HCT116 (cell line): ENCODE results near the gene ARL14. TPM values are rescaled to one million over a fixed set of nuclear protein-coding genes. Genes with fewer than 3 reads are reported as not detected.

Source experiments
- ATAC-seq: fragments of 200-7000 bp; cut with Tn5 transposase; 2 replicates; pipeline ENCODE4 v1.9.1; 2020; ENCODE audit warnings: mild to moderate bottlenecking, moderate library complexity
- BruUV-seq: library from RNA; stranded (reverse); fragments of 400-500 nt; replicated peaks from 2 replicates; lab custom pipeline; 2021; lab: Mats Ljungman, UMichigan
- CTCF ChIA-PET: fragments of 300-600 bp; sonication (Branson Sonifier 250); formaldehyde crosslinking; loops from one replicate; lab custom pipeline; 2021; ENCODE audit warnings: antibody characterized with exemption; lab: Charles Lee
- POLR2A ChIA-PET: fragments of 300-600, 350-600 bp; sonication (Branson Sonifier 250); formaldehyde crosslinking; loops from one replicate; lab custom pipeline; 2021; ENCODE audit warnings: antibody characterized with exemption; lab: Charles Lee
- RAD21 ChIA-PET, 2 experiments: fragments of 300-600 bp; sonication (Branson Sonifier 250); formaldehyde crosslinking; loops; one replicate each; lab custom pipeline; 2023; ENCODE audit warnings: low total read pairs in 2 of 2; ENCODE audit not compliant: uncharacterized antibody in 2 of 2, unreplicated experiment in 2 of 2, low non-redundant PET in 1 of 2; lab: Charles Lee
- DNase-seq: peaks from one replicate; pipeline ENCODE4 v3.0.0-alpha.2; 2010; ENCODE audit warnings: low read depth, low spot score
- H2AFZ ChIP-seq: fragments of 200-600 bp; shearing (Covaris generic), sonication (generic); 2 replicates; pipeline ENCODE4 v1.6.1; 2017; ENCODE audit warnings: low read depth, mixed run types, mixed read lengths, antibody characterized with exemption, low read length; ENCODE audit not compliant: poor library complexity, severe bottlenecking
- H3K27ac ChIP-seq: 2 replicates; pipeline ENCODE4 v1.5.1; 2012; ENCODE audit warnings: low read depth, low read length
- H3K27me3 ChIP-seq: fragments of 200-600 bp; sonication (generic); 2 replicates; pipeline ENCODE4 v1.6.1; 2016; ENCODE audit warnings: mixed run types, low read length, mixed read lengths; ENCODE audit not compliant: insufficient read depth
- H3K36me3 ChIP-seq, 2 experiments: fragments of 200-500 bp in 1 of 2; fragments of 200-600 bp in 1 of 2; sonication (Bioruptor generic) in 1 of 2; sonication (generic) in 1 of 2; 2 replicates each; pipeline versions ENCODE4 v1.5.1 to v1.6.1; 2014 to 2016; ENCODE audit warnings: low read length in 2 of 2, inconsistent platforms in 1 of 2, mixed read lengths in 1 of 2, mixed run types in 1 of 2; ENCODE audit not compliant: insufficient read depth in 2 of 2, control insufficient read depth in 1 of 2
- H3K4me1 ChIP-seq, 2 experiments: fragments of 200-600 bp in 1 of 2; sonication (generic) in 1 of 2; 2 replicates each; pipeline versions ENCODE4 v1.5.1 to v1.6.1; 2012 to 2017; ENCODE audit warnings: low read length in 2 of 2, inconsistent platforms in 1 of 2, mild to moderate bottlenecking in 1 of 2, mixed read lengths in 1 of 2, mixed run types in 1 of 2, moderate library complexity in 1 of 2; ENCODE audit not compliant: insufficient read depth in 2 of 2, control insufficient read depth in 1 of 2
- H3K4me2 ChIP-seq: fragments of 200-600 bp; sonication (generic); 2 replicates; pipeline ENCODE4 v1.6.1; 2017; ENCODE audit warnings: mixed run types, low read length, mixed read lengths
- H3K4me3 ChIP-seq, 2 experiments: fragments of 200-600 bp in 1 of 2; sonication (generic) in 1 of 2; replicated peaks in 1 of 2; 2 replicates each; pipeline ENCODE4 v1.5.1; 2011 to 2016; ENCODE audit warnings: low read length in 2 of 2, control low read depth in 1 of 2, low read depth in 1 of 2, mild to moderate bottlenecking in 1 of 2, mixed read lengths in 1 of 2, mixed run types in 1 of 2
- H3K79me2 ChIP-seq: fragments of 200-600 bp; sonication (generic); 2 replicates; pipeline ENCODE4 v1.6.1; 2017; ENCODE audit warnings: mild to moderate bottlenecking, mixed run types, low read length, moderate library complexity, mixed read lengths; ENCODE audit not compliant: insufficient read depth
- H3K9ac ChIP-seq: fragments of 200-600 bp; sonication (generic); 2 replicates; pipeline ENCODE4 v1.6.1; 2016; ENCODE audit warnings: low read length, mixed read lengths
- H3K9me2 ChIP-seq: fragments of 200-600 bp; sonication (generic), shearing (Covaris generic); 2 replicates; pipeline ENCODE4 v1.6.1; 2017; ENCODE audit warnings: mixed run types, mild to moderate bottlenecking, moderate library complexity; ENCODE audit not compliant: insufficient read depth
- H3K9me3 ChIP-seq, 2 experiments: fragments of 200-500 bp in 1 of 2; fragments of 200-600 bp in 1 of 2; sonication (Bioruptor generic) in 1 of 2; sonication (generic) in 1 of 2; 2 replicates each; pipeline ENCODE4 v1.6.1; 2014 to 2017; ENCODE audit warnings: low read length in 2 of 2, mixed read lengths in 2 of 2, inconsistent platforms in 1 of 2, low read depth in 1 of 2, mild to moderate bottlenecking in 1 of 2, mixed run types in 1 of 2, moderate library complexity in 1 of 2; ENCODE audit not compliant: control insufficient read depth in 1 of 2, insufficient read depth in 1 of 2
- H4K20me1 ChIP-seq: fragments of 200-600 bp; sonication (generic), shearing (Covaris generic); 2 replicates; pipeline ENCODE4 v1.6.1; 2017; ENCODE audit warnings: mixed run types, mild to moderate bottlenecking, moderate library complexity; ENCODE audit not compliant: insufficient read depth
- CTCF ChIP-seq, 3 experiments: fragments of 200-600 bp in 1 of 3; sonication (generic) in 1 of 3; IDR thresholded peaks in 2 of 3; conservative IDR thresholded peaks in 1 of 3; 2 replicates each; pipeline ENCODE4 v1.5.1; 2012 to 2017; ENCODE audit warnings: low read depth in 2 of 3, low read length in 2 of 3, antibody characterized with exemption in 1 of 3, borderline replicate concordance in 1 of 3, control low read depth in 1 of 3, mild to moderate bottlenecking in 1 of 3, mixed read lengths in 1 of 3, mixed run types in 1 of 3, moderate library complexity in 1 of 3; ENCODE audit not compliant: insufficient read depth in 1 of 3
- EGR1 ChIP-seq: IDR thresholded peaks from 2 replicates; pipeline ENCODE4 v1.6.1; 2012; ENCODE audit warnings: low read depth
- ELF1 ChIP-seq: IDR thresholded peaks from 2 replicates; pipeline ENCODE4 v1.6.1; 2012; ENCODE audit warnings: low read depth, borderline replicate concordance
- POLR2AphosphoS5 ChIP-seq: IDR thresholded peaks from 2 replicates; pipeline ENCODE4 v1.6.1; 2011; ENCODE audit warnings: mild to moderate bottlenecking, low read depth, low read length, moderate library complexity
- RAD21 ChIP-seq: IDR thresholded peaks from 2 replicates; pipeline ENCODE4 v1.6.1; 2012; ENCODE audit warnings: low read depth, mild to moderate bottlenecking
- ZBTB33 ChIP-seq: IDR thresholded peaks from 2 replicates; pipeline ENCODE4 v1.6.1; 2011; ENCODE audit warnings: mild to moderate bottlenecking, low read length, moderate library complexity; ENCODE audit not compliant: insufficient replicate concordance; ENCODE audit errors: extremely low read depth
- ZFX ChIP-seq: fragments of 450-650 bp; IDR thresholded peaks from 2 replicates; pipeline ENCODE4 v1.6.1; 2017
- ZNF274 ChIP-seq: fragments of 200-500 bp; sonication (Bioruptor generic); IDR thresholded peaks from 2 replicates; pipeline ENCODE4 v1.6.1; 2014; ENCODE audit warnings: mild to moderate bottlenecking, low read depth, low read length, inconsistent platforms
- intact Hi-C: fragments of 100-400 bp; cut with micrococcal nuclease; formaldehyde crosslinking; loops from 2 replicates; pipeline ENCODE4 v1.10.0; 2022
- total RNA-seq: library from RNA; stranded (reverse); gene quantifications from one replicate; pipeline ENCODE4 v1.2.1, GENCODE V29; 2021; ENCODE audit not compliant: unreplicated experiment

Gene ARL14
- total RNA-seq, 1 experiment from 2014 or later: 0.42 TPM

GRCh38 chr3:160720123-160720746 is 43.3 kb downstream of the ARL14 start:
- no TSS peak for BruUV-seq
- no peak for DNase-seq
- Histone ChIP-seq H3K4me3 (no peak overlapping the region), H3K27me3 (no peaks in the 10 kb centered on the region), H3K9me3 (no peaks in the 10 kb centered on the region), H3K4me1 (no peaks in the 10 kb centered on the region), H2AFZ (no peak overlapping the region), H3K79me2 (no peaks in the 10 kb centered on the region), H3K9ac (no peak overlapping the region), H3K27ac (no peak overlapping the region), H3K36me3 (no peaks in the 10 kb centered on the region), H3K4me2 (no peak overlapping the region), H3K9me2 (no peaks in the 10 kb centered on the region), H4K20me1 (no peaks in the 10 kb centered on the region)
- CTCF ChIA-PET: no interaction called here
- POLR2A ChIA-PET: no interaction called here
- TF ChIP-seq POLR2AphosphoS5: no peak
- TF ChIP-seq ELF1: no peak
- peak; percentile 7 to 46 (median 44); a peak in 4 of 6 replicates for TF ChIP-seq CTCF (IDR thresholded peaks at IDR 0.05 in 2 of 3, conservative IDR thresholded peaks at IDR 0.05 in 1 of 3; ENCODE audit: borderline replicate concordance in 1 of 3, insufficient read depth in 1 of 3, low read depth in 2 of 3, low read length in 2 of 3)
- TF ChIP-seq RAD21: peak; percentile 22; the same call in 1 of the 2 replicates
- no peak for TF ChIP-seq ZNF274
- TF ChIP-seq ZFX: no peak
- no peak for TF ChIP-seq EGR1
- RAD21 ChIA-PET: no interaction called here
- peak; percentile 86 for ATAC-seq
- intact Hi-C loops: no loop called here

- CTCF ChIA-PET: no interaction called here
- Histone ChIP-seq H3K27ac (no peak overlapping the region), H3K4me3 (no peak overlapping the region)
Observed at GRCh38 chr3:160722331-160722730, 45.4 kb downstream of the ARL14 start.

More at GRCh38 chr3:160722331-160722730, 45.4 kb downstream of the ARL14 start:
- Histone ChIP-seq H3K9me2 (no peaks in the 10 kb centered on the region), H4K20me1 (no peaks in the 10 kb centered on the region), H2AFZ (no peak overlapping the region), H3K9ac (no peak overlapping the region), H3K9me3 (no peaks in the 10 kb centered on the region), H3K27me3 (no peaks in the 10 kb centered on the region)
- POLR2A ChIA-PET: no interaction called here
- BruUV-seq: no TSS peak
- RAD21 ChIA-PET: no interaction called here
- intact Hi-C loops: no loop called here
- TF ChIP-seq ZBTB33: no peak
- TF ChIP-seq, all 23 proteins: peak for 0
- no peak for DNase-seq
- Histone ChIP-seq H3K79me2 (no peaks in the 10 kb centered on the region), H3K4me2 (no peak overlapping the region), H3K36me3 (no peaks in the 10 kb centered on the region), H3K4me1 (no peaks in the 10 kb centered on the region)
- no peak for ATAC-seq
